SK-N-SH treated with all-trans-retinoic acid at 6 μM for 48 hours (cell line): ENCODE measurements around the gene PCDH15.

Experiments used
- ATAC-seq: fragments of 200-7000 bp; cut with Tn5 transposase; 3 replicates; pipeline ENCODE4 v1.9.1; 2020; ENCODE audit warnings: mild to moderate bottlenecking, moderate library complexity
- ARNTL ChIP-seq: fragments of 450-650 bp; formaldehyde crosslinking; IDR thresholded peaks from 2 replicates; pipeline ENCODE4 v1.5.0; 2020; ENCODE audit warnings: low read depth, mild to moderate bottlenecking, moderate library complexity, borderline replicate concordance
- BACH2 ChIP-seq: fragments of 250-450 bp; sonication (Bioruptor Pico); IDR thresholded peaks from 2 replicates; pipeline ENCODE4 v1.9.0; 2021; ENCODE audit warnings: mild to moderate bottlenecking, borderline replicate concordance
- CREB5 ChIP-seq: fragments of 250-450 bp; sonication (Bioruptor Pico); IDR thresholded peaks from 2 replicates; pipeline ENCODE4 v1.5.1; 2020; ENCODE audit warnings: low read depth, mild to moderate bottlenecking, moderate library complexity
- CSDC2 ChIP-seq: fragments of 250-450 bp; sonication (Bioruptor Pico); IDR thresholded peaks from 2 replicates; pipeline ENCODE4 v1.5.0; 2020; ENCODE audit warnings: mild to moderate bottlenecking, moderate library complexity
- CSRNP3 ChIP-seq: fragments of 250-450 bp; sonication (Bioruptor Pico); IDR thresholded peaks from 2 replicates; pipeline ENCODE4 v1.5.1; 2021; ENCODE audit warnings: mild to moderate bottlenecking, moderate library complexity
- ESRRG ChIP-seq: fragments of 250-450 bp; sonication (Bioruptor Pico); IDR thresholded peaks from 2 replicates; pipeline ENCODE4 v1.6.1; 2021; ENCODE audit warnings: mild to moderate bottlenecking
- GLIS3 ChIP-seq: fragments of 250-450 bp; sonication (Bioruptor Pico); IDR thresholded peaks from 2 replicates; pipeline ENCODE4 v1.5.0; 2020; ENCODE audit warnings: mild to moderate bottlenecking, moderate library complexity
- ISL1 ChIP-seq: fragments of 250-450 bp; sonication (Bioruptor Pico); IDR thresholded peaks from 2 replicates; pipeline ENCODE4 v2.1.2; 2022; ENCODE audit warnings: mild to moderate bottlenecking, moderate library complexity
- OSR1 ChIP-seq: fragments of 250-450 bp; sonication (Bioruptor Pico); IDR thresholded peaks from 2 replicates; pipeline ENCODE4 v1.8.0; 2022; ENCODE audit warnings: moderate library complexity, mild to moderate bottlenecking, inconsistent platforms
- POU6F1 ChIP-seq: fragments of 250-450 bp; sonication (Bioruptor Pico); IDR thresholded peaks from 2 replicates; pipeline ENCODE4 v1.8.0; 2021; ENCODE audit warnings: low read depth, mild to moderate bottlenecking, moderate library complexity, borderline replicate concordance
- PPARA ChIP-seq: fragments of 250-450 bp; sonication (Bioruptor Pico); IDR thresholded peaks from 2 replicates; pipeline ENCODE4 v1.5.0; 2020; ENCODE audit warnings: mild to moderate bottlenecking, borderline replicate concordance
- RARB ChIP-seq: fragments of 250-450 bp; sonication (Bioruptor Pico); IDR thresholded peaks from 2 replicates; pipeline ENCODE4 v1.8.0; 2021; ENCODE audit warnings: mild to moderate bottlenecking, moderate library complexity
- SNAI2 ChIP-seq: fragments of 250-450 bp; sonication (Bioruptor Pico); IDR thresholded peaks from 2 replicates; pipeline ENCODE4 v1.5.0; 2020; ENCODE audit warnings: mild to moderate bottlenecking, moderate library complexity
- TCF4 ChIP-seq: fragments of 250-450 bp; sonication (Bioruptor Pico); IDR thresholded peaks from 2 replicates; pipeline ENCODE4 v1.8.0; 2021; ENCODE audit warnings: mild to moderate bottlenecking, moderate library complexity, borderline replicate concordance
- TOX ChIP-seq: fragments of 250-450 bp; sonication (Bioruptor Pico); IDR thresholded peaks from 2 replicates; pipeline ENCODE4 v1.8.0; 2021; ENCODE audit warnings: mild to moderate bottlenecking, moderate library complexity, borderline replicate concordance
- TSHZ2 ChIP-seq: fragments of 250-450 bp; sonication (Bioruptor Pico); IDR thresholded peaks from 2 replicates; pipeline ENCODE4 v1.5.0; 2020; ENCODE audit warnings: mild to moderate bottlenecking, moderate library complexity
- ZC3H10 ChIP-seq: fragments of 250-450 bp; sonication (Bioruptor Pico); IDR thresholded peaks from 2 replicates; pipeline ENCODE4 v1.5.1; 2021; ENCODE audit warnings: mild to moderate bottlenecking, moderate library complexity
- ZFP3 ChIP-seq: fragments of 250-450 bp; sonication (Bioruptor Pico); IDR thresholded peaks from 2 replicates; pipeline ENCODE4 v1.5.0; 2020; ENCODE audit warnings: mild to moderate bottlenecking, moderate library complexity
- ZFP30 ChIP-seq: fragments of 450-650 bp; formaldehyde crosslinking; IDR thresholded peaks from 2 replicates; pipeline ENCODE4 v1.5.0; 2022; ENCODE audit warnings: mild to moderate bottlenecking, moderate library complexity
- ZNF565 ChIP-seq: fragments of 450-650 bp; formaldehyde crosslinking; conservative IDR thresholded peaks from 2 replicates; pipeline ENCODE4 v1.5.0; 2020; ENCODE audit warnings: low read depth, mild to moderate bottlenecking, moderate library complexity
- ZNF70 ChIP-seq: fragments of 450-650 bp; formaldehyde crosslinking; IDR thresholded peaks from 2 replicates; pipeline ENCODE4 v1.5.0; 2020; ENCODE audit warnings: mild to moderate bottlenecking, moderate library complexity
- ZNF8 ChIP-seq: fragments of 450-650 bp; formaldehyde crosslinking; IDR thresholded peaks from 2 replicates; pipeline ENCODE4 v1.5.0; 2020; ENCODE audit warnings: mild to moderate bottlenecking, moderate library complexity
- TF ChIP-seq, protein P1 (sequence below): fragments of 250-450 bp; sonication (Bioruptor Pico); IDR thresholded peaks from 2 replicates; pipeline ENCODE4 v1.8.0; 2020; ENCODE audit warnings: mild to moderate bottlenecking, moderate library complexity, borderline replicate concordance

The PCDH15 gene

DNA sequence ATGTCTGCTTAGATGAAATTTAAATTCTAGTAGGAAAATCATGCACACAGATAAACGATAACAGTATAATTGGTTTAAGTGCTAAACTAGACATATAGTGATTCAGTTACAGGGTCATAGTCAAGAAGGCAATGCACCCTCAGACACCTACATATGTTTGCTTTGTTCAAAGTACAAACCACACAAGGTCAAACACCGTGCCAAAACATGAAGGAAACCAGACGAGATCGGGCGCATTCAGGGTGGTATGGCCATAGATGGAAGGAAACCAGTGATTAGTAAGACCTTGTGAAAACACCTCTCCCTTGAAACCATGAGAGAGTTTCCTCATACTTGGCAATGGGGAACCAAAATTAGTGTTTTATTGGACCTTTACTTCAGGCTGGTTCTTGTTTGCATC lies 906.9 kb downstream of the PCDH15 start:
- ATAC-seq: no peak
- TF ChIP-seq RARB (no peak), SNAI2 (CRISPR knock-in tag) (no peak), OSR1 (CRISPR knock-in tag) (no peak), ZFP3 (CRISPR knock-in tag) (no peak), GLIS3 (CRISPR knock-in tag) (no peak), CREB5 (CRISPR knock-in tag) (no peak), ESRRG (CRISPR knock-in tag) (no peak), TCF4 (CRISPR knock-in tag) (no peak), PPARA (CRISPR knock-in tag) (no peak), CSRNP3 (CRISPR knock-in tag) (no peak), ZFP30 (CRISPR knock-in tag) (no peak), ZC3H10 (CRISPR knock-in tag) (no peak), TOX (CRISPR knock-in tag) (no peak), ZNF8 (no peak), ZNF70 (CRISPR knock-in tag) (no peak), CSDC2 (CRISPR knock-in tag) (no peak), BACH2 (no peak), ARNTL (CRISPR knock-in tag) (no peak)
- TF ChIP-seq, protein P1, sequence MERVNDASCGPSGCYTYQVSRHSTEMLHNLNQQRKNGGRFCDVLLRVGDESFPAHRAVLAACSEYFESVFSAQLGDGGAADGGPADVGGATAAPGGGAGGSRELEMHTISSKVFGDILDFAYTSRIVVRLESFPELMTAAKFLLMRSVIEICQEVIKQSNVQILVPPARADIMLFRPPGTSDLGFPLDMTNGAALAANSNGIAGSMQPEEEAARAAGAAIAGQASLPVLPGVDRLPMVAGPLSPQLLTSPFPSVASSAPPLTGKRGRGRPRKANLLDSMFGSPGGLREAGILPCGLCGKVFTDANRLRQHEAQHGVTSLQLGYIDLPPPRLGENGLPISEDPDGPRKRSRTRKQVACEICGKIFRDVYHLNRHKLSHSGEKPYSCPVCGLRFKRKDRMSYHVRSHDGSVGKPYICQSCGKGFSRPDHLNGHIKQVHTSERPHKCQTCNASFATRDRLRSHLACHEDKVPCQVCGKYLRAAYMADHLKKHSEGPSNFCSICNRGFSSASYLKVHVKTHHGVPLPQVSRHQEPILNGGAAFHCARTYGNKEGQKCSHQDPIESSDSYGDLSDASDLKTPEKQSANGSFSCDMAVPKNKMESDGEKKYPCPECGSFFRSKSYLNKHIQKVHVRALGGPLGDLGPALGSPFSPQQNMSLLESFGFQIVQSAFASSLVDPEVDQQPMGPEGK (CRISPR knock-in tag): no peak

DNA sequence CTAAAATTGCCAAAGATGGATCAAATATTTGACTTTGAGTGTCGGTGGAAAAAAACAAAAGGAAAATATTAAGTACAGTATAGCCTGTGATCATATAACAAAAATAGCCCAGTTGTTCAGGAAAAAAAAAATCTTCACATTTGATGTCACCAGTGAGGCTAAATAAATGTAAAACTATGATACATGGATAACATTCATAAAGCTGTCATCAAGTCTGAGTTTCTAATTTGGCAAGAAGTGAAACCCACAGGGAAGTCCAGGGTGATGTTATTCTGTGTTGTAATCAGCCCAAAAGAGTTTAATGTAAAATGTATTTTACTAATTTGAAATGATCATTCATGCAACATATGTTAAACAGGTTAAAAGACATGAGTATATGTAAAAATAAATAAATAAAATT lies 908.0 kb downstream of the PCDH15 start:
- ATAC-seq: no peak
- no peak for TF ChIP-seq POU6F1
- TF ChIP-seq, protein P1 (CRISPR knock-in tag): no peak
- no peak for TF ChIP-seq BACH2
- no peak for TF ChIP-seq ZNF565 (CRISPR knock-in tag)
- no peak for TF ChIP-seq TSHZ2 (CRISPR knock-in tag)
- TF ChIP-seq ESRRG (CRISPR knock-in tag): no peak
- no peak for TF ChIP-seq CSRNP3 (CRISPR knock-in tag)
- TF ChIP-seq SNAI2 (CRISPR knock-in tag): no peak
- no peak for TF ChIP-seq ZFP30 (CRISPR knock-in tag)
- no peak for TF ChIP-seq ZNF8
- TF ChIP-seq TCF4 (CRISPR knock-in tag): no peak
- TF ChIP-seq PPARA (CRISPR knock-in tag): no peak
- no peak for TF ChIP-seq ARNTL (CRISPR knock-in tag)
- no peak for TF ChIP-seq ZNF70 (CRISPR knock-in tag)
- no peak for TF ChIP-seq CSDC2 (CRISPR knock-in tag)
- TF ChIP-seq ZC3H10 (CRISPR knock-in tag): no peak
- TF ChIP-seq RARB: no peak
- no peak for TF ChIP-seq ISL1 (CRISPR knock-in tag)
- TF ChIP-seq TOX (CRISPR knock-in tag): no peak
